OCI-LY3 (cell line): ENCODE measurements around the gene PKD1L1.

Experiments used
- H2AFZ ChIP-seq: fragments of 200-600, 300-600 bp; shearing (Covaris generic); 2 replicates; pipeline ENCODE4 v1.6.0; 2014; ENCODE audit warnings: antibody characterized with exemption, low read depth, low read length
- H3K27ac ChIP-seq: fragments of 200-600, 300-600 bp; sonication (generic); 2 replicates; pipeline ENCODE4 v1.5.1; 2014; ENCODE audit warnings: mild to moderate bottlenecking, low read length, moderate library complexity, mixed read lengths
- H3K27me3 ChIP-seq: fragments of 200-600, 300-600 bp; sonication (generic); 2 replicates; pipeline ENCODE4 v1.6.1; 2014; ENCODE audit warnings: low read depth, low read length, mixed read lengths
- H3K36me3 ChIP-seq: fragments of 200-600, 300-600 bp; sonication (generic); replicated peaks from 2 replicates; pipeline ENCODE3; 2014; ENCODE audit warnings: low read depth, low read length, mixed read lengths
- H3K4me1 ChIP-seq: fragments of 300-600, 200-600 bp; sonication (generic); 2 replicates; pipeline ENCODE4 v1.6.1; 2014; ENCODE audit warnings: low read length, mixed read lengths
- H3K4me2 ChIP-seq: fragments of 200-600, 300-600 bp; sonication (generic); 2 replicates; pipeline ENCODE4 v1.6.1; 2014; ENCODE audit warnings: low read length, mixed read lengths
- H3K4me3 ChIP-seq: fragments of 300-600, 200-600 bp; sonication (generic); 2 replicates; pipeline ENCODE4 v1.5.1; 2014; ENCODE audit warnings: antibody characterized with exemption, mild to moderate bottlenecking, low read length, moderate library complexity
- H3K79me2 ChIP-seq: fragments of 300-600, 200-600 bp; shearing (Covaris generic); 2 replicates; pipeline ENCODE4 v1.6.1; 2014; ENCODE audit warnings: mild to moderate bottlenecking, low read length, mixed read lengths
- H3K9ac ChIP-seq: fragments of 300-600, 200-600 bp; shearing (Covaris generic); 2 replicates; pipeline ENCODE4 v1.6.0; 2014; ENCODE audit warnings: mild to moderate bottlenecking, low read length, moderate library complexity
- H3K9me3 ChIP-seq: fragments of 200-600, 300-600 bp; shearing (Covaris generic); 2 replicates; pipeline ENCODE4 v1.6.1; 2014; ENCODE audit warnings: low read length, mixed read lengths; ENCODE audit not compliant: insufficient read depth
- H4K20me1 ChIP-seq: fragments of 200-600, 300-600 bp; sonication (generic); 2 replicates; pipeline ENCODE4 v1.6.1; 2016; ENCODE audit warnings: low read length, mixed read lengths; ENCODE audit not compliant: insufficient read depth
- EZH2phosphoT487 ChIP-seq: fragments of 200-600 bp; shearing (Covaris generic); IDR thresholded peaks from 2 replicates; pipeline ENCODE4 v1.6.1; 2018; ENCODE audit warnings: antibody characterized with exemption, mixed run types, low read depth
- TF ChIP-seq, protein P1 (sequence below): fragments of 200-600, 300-600 bp; sonication (generic); IDR thresholded peaks from 2 replicates; pipeline ENCODE4 v1.5.1; 2014; ENCODE audit warnings: antibody characterized with exemption, low read length, low read depth

The PKD1L1 gene

GRCh38 chr7:47978790-47979144 lies 30.5 kb upstream of the PKD1L1 start:
- Histone ChIP-seq H3K9ac (peak overlapping the region; percentile 96), H3K4me3 (peak overlapping the region; percentile 98), H3K27ac (peak overlapping the region; percentile 79), H3K27me3 (no peaks in the 10 kb centered on the region), H2AFZ (peak overlapping the region; percentile 42), H3K36me3 (peaks cover 37% of the 10 kb centered on the region), H3K4me2 (peak overlapping the region; percentile 93), H4K20me1 (no peaks in the 10 kb centered on the region), H3K9me3 (no peaks in the 10 kb centered on the region), H3K79me2 (peaks cover 13% of the 10 kb centered on the region), H3K4me1 (peaks cover 17% of the 10 kb centered on the region)
- TF ChIP-seq, protein P1, sequence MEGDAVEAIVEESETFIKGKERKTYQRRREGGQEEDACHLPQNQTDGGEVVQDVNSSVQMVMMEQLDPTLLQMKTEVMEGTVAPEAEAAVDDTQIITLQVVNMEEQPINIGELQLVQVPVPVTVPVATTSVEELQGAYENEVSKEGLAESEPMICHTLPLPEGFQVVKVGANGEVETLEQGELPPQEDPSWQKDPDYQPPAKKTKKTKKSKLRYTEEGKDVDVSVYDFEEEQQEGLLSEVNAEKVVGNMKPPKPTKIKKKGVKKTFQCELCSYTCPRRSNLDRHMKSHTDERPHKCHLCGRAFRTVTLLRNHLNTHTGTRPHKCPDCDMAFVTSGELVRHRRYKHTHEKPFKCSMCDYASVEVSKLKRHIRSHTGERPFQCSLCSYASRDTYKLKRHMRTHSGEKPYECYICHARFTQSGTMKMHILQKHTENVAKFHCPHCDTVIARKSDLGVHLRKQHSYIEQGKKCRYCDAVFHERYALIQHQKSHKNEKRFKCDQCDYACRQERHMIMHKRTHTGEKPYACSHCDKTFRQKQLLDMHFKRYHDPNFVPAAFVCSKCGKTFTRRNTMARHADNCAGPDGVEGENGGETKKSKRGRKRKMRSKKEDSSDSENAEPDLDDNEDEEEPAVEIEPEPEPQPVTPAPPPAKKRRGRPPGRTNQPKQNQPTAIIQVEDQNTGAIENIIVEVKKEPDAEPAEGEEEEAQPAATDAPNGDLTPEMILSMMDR: no peak
- TF ChIP-seq EZH2phosphoT487: no peak

DNA sequence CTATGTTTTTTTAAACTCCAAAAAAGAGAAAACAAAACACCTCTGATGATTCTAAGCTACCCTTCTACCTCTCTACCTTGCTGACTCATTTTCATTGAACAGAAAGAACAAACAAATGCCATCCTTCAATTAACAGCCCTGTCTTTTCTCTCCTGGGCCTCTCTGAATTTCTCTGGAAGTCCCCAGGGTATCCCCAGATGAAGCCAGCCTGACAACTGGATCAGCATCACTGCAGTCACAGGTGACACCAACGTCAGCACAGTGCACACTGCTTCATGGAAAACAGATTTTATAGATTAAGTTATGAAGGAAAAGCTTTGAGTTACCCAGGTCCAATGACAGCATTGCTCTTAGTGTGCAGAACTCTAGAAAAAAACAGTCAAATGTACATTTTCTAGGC lies 25.5 kb upstream of the PKD1L1 start:
- H4K20me1 ChIP-seq: no peaks in the 10 kb centered on the region
- no peaks in the 10 kb centered on the region for H3K9me3 ChIP-seq
- H3K4me1 ChIP-seq: peaks cover 15% of the 10 kb centered on the region
- no peak overlapping the region for H3K9ac ChIP-seq
- no peak overlapping the region for H2AFZ ChIP-seq
- no peak overlapping the region for H3K27ac ChIP-seq
- no peak overlapping the region for H3K4me3 ChIP-seq
- no peak overlapping the region for H3K4me2 ChIP-seq
- H3K27me3 ChIP-seq: no peaks in the 10 kb centered on the region
- H3K36me3 ChIP-seq: peaks cover 53% of the 10 kb centered on the region
- H3K79me2 ChIP-seq: peaks cover 11% of the 10 kb centered on the region
- TF ChIP-seq, protein P1: no peak

- Histone ChIP-seq H4K20me1 (peaks cover 4% of the 10 kb centered on the region; the same call in 1 of the 2 replicates), H2AFZ (no peak overlapping the region), H3K27me3 (no peaks in the 10 kb centered on the region), H3K9ac (no peak overlapping the region), H3K79me2 (no peaks in the 10 kb centered on the region), H3K27ac (no peak overlapping the region), H3K4me1 (peaks cover 9% of the 10 kb centered on the region; the same call in 1 of the 2 replicates), H3K36me3 (peaks cover 54% of the 10 kb centered on the region), H3K4me3 (no peak overlapping the region), H3K4me2 (no peak overlapping the region), H3K9me3 (no peaks in the 10 kb centered on the region)
- TF ChIP-seq EZH2phosphoT487: no peak
- TF ChIP-seq, protein P1: no peak
Measured at GRCh38 chr7:47970761-47971160, 22.5 kb upstream of the PKD1L1 start.

DNA sequence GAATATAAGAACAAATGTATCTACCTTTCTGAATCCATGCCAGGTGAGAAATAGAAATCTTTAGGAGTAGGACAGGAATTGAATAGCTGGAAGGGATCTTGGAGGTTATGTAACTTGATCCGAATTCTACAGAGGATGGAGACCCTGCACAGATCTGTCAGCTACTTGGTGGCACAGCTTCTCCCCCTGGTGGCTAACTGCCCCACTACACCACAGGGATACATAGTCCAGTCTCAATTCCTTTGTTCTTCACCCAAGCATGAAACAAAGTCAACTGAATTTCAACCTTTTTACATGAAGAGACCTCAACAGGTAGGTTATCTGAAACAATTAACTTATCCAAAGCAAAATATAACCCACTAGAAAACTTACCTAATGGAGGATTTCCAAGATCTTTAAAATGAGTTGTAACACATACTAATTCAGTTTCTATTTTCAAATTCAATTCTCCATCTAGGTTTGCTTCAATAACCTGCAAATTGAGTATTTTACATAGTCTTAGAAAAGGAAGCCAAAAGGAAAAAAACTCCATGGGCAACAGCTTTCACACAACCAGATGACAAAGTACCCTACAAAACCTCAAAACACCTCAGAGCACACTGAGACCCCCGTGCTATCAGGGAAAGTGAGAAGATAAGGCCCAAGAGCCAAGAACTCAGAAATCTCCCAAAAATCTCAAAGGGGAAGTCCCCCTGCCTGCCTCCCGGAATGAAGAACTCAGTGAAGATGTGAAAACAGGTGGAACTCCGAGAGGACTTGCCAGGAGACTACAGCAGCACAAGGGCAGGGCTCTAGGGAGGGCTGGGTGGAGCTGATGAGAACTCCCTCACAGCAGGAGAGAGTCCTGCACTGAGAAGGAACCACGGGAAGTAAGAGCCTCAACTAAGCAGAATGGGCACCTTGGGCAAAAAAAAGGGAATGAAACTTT lies 20.8 kb upstream of the PKD1L1 start:
- Histone ChIP-seq H3K4me3 (no peak overlapping the region), H3K9ac (no peak overlapping the region), H3K4me2 (no peak overlapping the region), H3K9me3 (no peaks in the 10 kb centered on the region), H3K79me2 (no peaks in the 10 kb centered on the region), H3K36me3 (peaks cover 59% of the 10 kb centered on the region), H4K20me1 (peaks cover 4% of the 10 kb centered on the region; the same call in 1 of the 2 replicates), H3K27me3 (no peaks in the 10 kb centered on the region), H3K27ac (no peak overlapping the region), H2AFZ (no peak overlapping the region), H3K4me1 (peaks cover 5% of the 10 kb centered on the region; the same call in 1 of the 2 replicates)
- TF ChIP-seq, protein P1: peak; percentile 80
- TF ChIP-seq EZH2phosphoT487: no peak
